ENCODE data around the gene MBTPS1. TPM values are rescaled to one million over a fixed set of nuclear protein-coding genes. Genes with fewer than 3 reads are reported as not detected.

The MBTPS1 gene
- polyA plus RNA-seq, 2 of the 4 experiments (the other 2 are of a cell fraction) = 50.3 to 88.4 TPM

- H3K4me1 ChIP-seq = no peaks in the 10 kb centered on the region
- no peak for DNase-seq (ENCODE audit: low read depth in 1 of 2, low spot score in 1 of 2)
- peak; percentile 32 for FAIRE-seq
- H3K27ac ChIP-seq = no peak overlapping the region
- no peak overlapping the region for H3K4me3 ChIP-seq
- no peaks in the 10 kb centered on the region for H3K9me3 ChIP-seq
- no peak overlapping the region for H3K4me2 ChIP-seq
- CTCF ChIA-PET = interaction anchor here (1.2 to 4.7 kb wide), 18 partner anchors 8 to 399 kb away, joined by 3 to 43 read pairs (median 6); partner anchors contain the start of genes DNAAF1, HSDL1 and TAF1C
- 65% methylated on average over 6 of the region's 6 CpGs for WGBS (ENCODE audit: missing lambda C conversion rate)
- TF ChIP-seq EP300 (IDR thresholded peaks at IDR 0.05) = no peak
- ATAC-seq = no peak
- POLR2A ChIA-PET = no interaction called here
These were observed 31.0 kb downstream of the MBTPS1 start for GRCh38 chr16:84085773-84086172.

DNA sequence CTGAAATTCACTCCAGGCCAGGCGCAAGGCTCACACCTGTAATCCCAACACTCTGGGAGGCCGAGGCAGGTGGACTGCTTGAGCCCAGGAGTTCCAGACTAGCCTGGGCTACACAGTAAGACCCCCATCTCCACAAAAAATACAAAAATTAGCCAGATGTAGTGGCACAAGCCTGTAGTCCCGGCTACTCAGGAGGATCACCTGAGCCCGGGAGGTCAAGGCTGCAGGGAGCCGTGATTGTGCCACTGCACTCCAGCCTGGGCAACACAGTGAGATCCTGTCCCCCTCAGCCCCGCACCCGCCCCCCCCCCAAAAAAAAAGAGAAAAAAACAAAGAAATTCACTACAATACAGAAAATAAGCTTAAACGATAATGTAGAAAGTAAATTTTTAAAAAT, 31.5 kb downstream of the MBTPS1 start:
- 78% methylated on average over 8 of the region's 8 CpGs for WGBS (ENCODE audit: missing lambda C conversion rate)
- FAIRE-seq = no peak
- POLR2A ChIA-PET = interaction anchor here (1.0 kb wide), 1 partner anchor 31 kb away, joined by 3 read pairs; the partner anchor contains the start of gene MBTPS1

GRCh38 chr16:84084570-84085270, 32.0 kb downstream of the MBTPS1 start:
- FAIRE-seq (peak; percentile 86), ATAC-seq (peak; percentile 91 to 96), DNase-seq (ENCODE audit: low read depth in 1 of 2, low spot score in 1 of 2) (peak; percentile 79 to 89)
- H3K4me2 ChIP-seq = no peak overlapping the region
- H3K4me3 ChIP-seq = no peak overlapping the region
- H3K4me1 ChIP-seq = no peaks in the 10 kb centered on the region
- CTCF ChIA-PET = interaction anchor here (0.6 to 4.7 kb wide), 48 partner anchors 9 to 421 kb away, joined by 3 to 43 read pairs (median 5); partner anchors contain the start of genes DNAAF1, HSDL1, MBTPS1 and TAF1C
- H3K27ac ChIP-seq = no peak overlapping the region
- no peaks in the 10 kb centered on the region for H3K9me3 ChIP-seq
- POLR2A ChIA-PET = interaction anchor here (1.0 kb wide), 1 partner anchor 32 kb away, joined by 3 read pairs; the partner anchor contains the start of gene MBTPS1
- WGBS (ENCODE audit: missing lambda C conversion rate) = 31% methylated on average over 11 of the region's 11 CpGs
- TF ChIP-seq HEYL (CRISPR knock-in tag; IDR thresholded peaks at IDR 0.05) = no peak
- TF ChIP-seq, protein P1, sequence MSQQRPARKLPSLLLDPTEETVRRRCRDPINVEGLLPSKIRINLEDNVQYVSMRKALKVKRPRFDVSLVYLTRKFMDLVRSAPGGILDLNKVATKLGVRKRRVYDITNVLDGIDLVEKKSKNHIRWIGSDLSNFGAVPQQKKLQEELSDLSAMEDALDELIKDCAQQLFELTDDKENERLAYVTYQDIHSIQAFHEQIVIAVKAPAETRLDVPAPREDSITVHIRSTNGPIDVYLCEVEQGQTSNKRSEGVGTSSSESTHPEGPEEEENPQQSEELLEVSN (IDR thresholded peaks at IDR 0.05; ENCODE audit: borderline replicate concordance, low read depth) = no peak
- peak; percentile 53 for TF ChIP-seq SMC3 (IDR thresholded peaks at IDR 0.05)
- TF ChIP-seq MAFK (IDR thresholded peaks at IDR 0.05; ENCODE audit: partially characterized antibody) = peak; percentile 39
- TF ChIP-seq CHD4 (IDR thresholded peaks at IDR 0.05; ENCODE audit: borderline replicate concordance) = no peak
- peak; percentile 70 to 73 for TF ChIP-seq RAD21 (conservative IDR thresholded peaks at IDR 0.05 in 1 of 2, IDR thresholded peaks at IDR 0.05 in 1 of 2)
- no peak for TF ChIP-seq POLR2AphosphoS2 (conservative IDR thresholded peaks at IDR 0.05; ENCODE audit: low read length)
- no peak for TF ChIP-seq JUN (IDR thresholded peaks at IDR 0.05)
- no peak for TF ChIP-seq EP300 (IDR thresholded peaks at IDR 0.05)
- no peak for TF ChIP-seq CHD2 (IDR thresholded peaks at IDR 0.05; ENCODE audit: low read length, partially characterized antibody)
- TF ChIP-seq HOXB13 (CRISPR knock-in tag; IDR thresholded peaks at IDR 0.05; ENCODE audit: low read depth) = no peak
- TF ChIP-seq SREBF2 (IDR thresholded peaks at IDR 0.05) = no peak
- no peak for TF ChIP-seq FOXS1 (CRISPR knock-in tag; IDR thresholded peaks at IDR 0.05)
- TF ChIP-seq EHMT2 (IDR thresholded peaks at IDR 0.05; ENCODE audit: low read depth) = no peak
- no peak for TF ChIP-seq RFX5 (IDR thresholded peaks at IDR 0.05)
- TF ChIP-seq POLR2A (IDR thresholded peaks at IDR 0.05; ENCODE audit: low read length) = no peak
- TF ChIP-seq NFE2L2 (conservative IDR thresholded peaks at IDR 0.05; ENCODE audit: low read length) = no peak
- no peak for TF ChIP-seq NPAS2 (CRISPR knock-in tag; IDR thresholded peaks at IDR 0.05; ENCODE audit: borderline replicate concordance)
- no peak for TF ChIP-seq GATA3 (IDR thresholded peaks at IDR 0.05; ENCODE audit: borderline replicate concordance)
- TF ChIP-seq, protein P2, sequence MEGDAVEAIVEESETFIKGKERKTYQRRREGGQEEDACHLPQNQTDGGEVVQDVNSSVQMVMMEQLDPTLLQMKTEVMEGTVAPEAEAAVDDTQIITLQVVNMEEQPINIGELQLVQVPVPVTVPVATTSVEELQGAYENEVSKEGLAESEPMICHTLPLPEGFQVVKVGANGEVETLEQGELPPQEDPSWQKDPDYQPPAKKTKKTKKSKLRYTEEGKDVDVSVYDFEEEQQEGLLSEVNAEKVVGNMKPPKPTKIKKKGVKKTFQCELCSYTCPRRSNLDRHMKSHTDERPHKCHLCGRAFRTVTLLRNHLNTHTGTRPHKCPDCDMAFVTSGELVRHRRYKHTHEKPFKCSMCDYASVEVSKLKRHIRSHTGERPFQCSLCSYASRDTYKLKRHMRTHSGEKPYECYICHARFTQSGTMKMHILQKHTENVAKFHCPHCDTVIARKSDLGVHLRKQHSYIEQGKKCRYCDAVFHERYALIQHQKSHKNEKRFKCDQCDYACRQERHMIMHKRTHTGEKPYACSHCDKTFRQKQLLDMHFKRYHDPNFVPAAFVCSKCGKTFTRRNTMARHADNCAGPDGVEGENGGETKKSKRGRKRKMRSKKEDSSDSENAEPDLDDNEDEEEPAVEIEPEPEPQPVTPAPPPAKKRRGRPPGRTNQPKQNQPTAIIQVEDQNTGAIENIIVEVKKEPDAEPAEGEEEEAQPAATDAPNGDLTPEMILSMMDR (IDR thresholded peaks at IDR 0.05) = peak; percentile 80
- no peak for TF ChIP-seq HMGXB4 (CRISPR knock-in tag; IDR thresholded peaks at IDR 0.05; ENCODE audit: borderline replicate concordance)

More for the DNA sequence above, 31.5 kb downstream of the MBTPS1 start:
- CTCF ChIA-PET = interaction anchor here (0.6 to 4.7 kb wide), 42 partner anchors 8 to 421 kb away, joined by 3 to 43 read pairs (median 6); partner anchors contain the start of genes DNAAF1, HSDL1, MBTPS1 and TAF1C
- Histone ChIP-seq H3K4me1 (no peaks in the 10 kb centered on the region), H3K27ac (no peak overlapping the region), H3K4me3 (no peak overlapping the region), H3K4me2 (no peak overlapping the region), H3K9me3 (no peaks in the 10 kb centered on the region)
- TF ChIP-seq NR3C1 (IDR thresholded peaks at IDR 0.05) (no peak), ESRRA (IDR thresholded peaks at IDR 0.05; ENCODE audit: borderline replicate concordance, low read length) (no peak), ZSCAN20 (CRISPR knock-in tag; IDR thresholded peaks at IDR 0.05) (no peak), RCOR1 (IDR thresholded peaks at IDR 0.05; ENCODE audit: low read depth, low read length) (no peak), MAZ (IDR thresholded peaks at IDR 0.05; ENCODE audit: borderline replicate concordance, low read depth, low read length) (no peak), MAX (IDR thresholded peaks at IDR 0.05) (no peak), SMC3 (IDR thresholded peaks at IDR 0.05) (no peak), RFX5 (IDR thresholded peaks at IDR 0.05) (no peak)
- TF ChIP-seq, protein P3, sequence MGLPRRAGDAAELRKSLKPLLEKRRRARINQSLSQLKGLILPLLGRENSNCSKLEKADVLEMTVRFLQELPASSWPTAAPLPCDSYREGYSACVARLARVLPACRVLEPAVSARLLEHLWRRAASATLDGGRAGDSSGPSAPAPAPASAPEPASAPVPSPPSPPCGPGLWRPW (IDR thresholded peaks at IDR 0.05) = no peak
- TF ChIP-seq, protein P4, sequence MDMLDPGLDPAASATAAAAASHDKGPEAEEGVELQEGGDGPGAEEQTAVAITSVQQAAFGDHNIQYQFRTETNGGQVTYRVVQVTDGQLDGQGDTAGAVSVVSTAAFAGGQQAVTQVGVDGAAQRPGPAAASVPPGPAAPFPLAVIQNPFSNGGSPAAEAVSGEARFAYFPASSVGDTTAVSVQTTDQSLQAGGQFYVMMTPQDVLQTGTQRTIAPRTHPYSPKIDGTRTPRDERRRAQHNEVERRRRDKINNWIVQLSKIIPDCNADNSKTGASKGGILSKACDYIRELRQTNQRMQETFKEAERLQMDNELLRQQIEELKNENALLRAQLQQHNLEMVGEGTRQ (IDR thresholded peaks at IDR 0.05) = no peak
- DNase-seq (ENCODE audit: low read depth in 1 of 2, low spot score in 1 of 2) (no peak), ATAC-seq (no peak)
